A549 (cell line): ENCODE data around the gene OSGIN1. TPM values are rescaled to one million over a fixed set of nuclear protein-coding genes. Genes with fewer than 3 reads are reported as not detected.

Experiments
- ATAC-seq, 2 experiments: fragments of 200-7000 bp in 1 of 2; fragments of >200 bp in 1 of 2; cut with Nextera tagmentation in 1 of 2; cut with Tn5 transposase in 1 of 2; 3 replicates each; pipeline versions ENCODE4 v1.8.0 to v1.9.1; 2018 to 2020; ENCODE audit warnings: mild to moderate bottlenecking in 1 of 2, moderate library complexity in 1 of 2
- CTCF ChIA-PET: fragments of 300-600 bp; sonication (Branson Sonifier 250); formaldehyde crosslinking; extraction: SDS; loops from one replicate; lab custom pipeline; 2021; ENCODE audit warnings: antibody characterized with exemption, inconsistent platforms; lab: Yijun Ruan, JAX
- POLR2A ChIA-PET: fragments of 350-600 bp; formaldehyde crosslinking; extraction: SDS; loops from one replicate; lab custom pipeline; 2021; ENCODE audit warnings: antibody characterized with exemption, inconsistent platforms; lab: Yijun Ruan, JAX
- DNase-seq, 2 experiments: peaks; one replicate each; pipeline versions ENCODE4 v3.0.0 to v3.0.0-alpha.2; 2011 to 2016; ENCODE audit warnings: low read depth in 1 of 2, low spot score in 1 of 2
- FAIRE-seq: peaks from 2 replicates; lab custom pipeline; 2011; peaks lifted over from hg19 to GRCh38; lab: Jason Lieb, UNC
- H3K27ac ChIP-seq, 2 experiments: fragments of >200 bp; sonication (Bioruptor Twin); formaldehyde crosslinking; 3 replicates each; pipeline ENCODE4 v1.5.1; 2016 to 2017
- H3K4me1 ChIP-seq: fragments of >200 bp; sonication (Bioruptor Twin); formaldehyde crosslinking; 3 replicates; pipeline ENCODE4 v1.6.1; 2016
- H3K4me2 ChIP-seq: fragments of >200 bp; sonication (Bioruptor Twin); formaldehyde crosslinking; 3 replicates; pipeline ENCODE4 v1.6.1; 2016
- H3K4me3 ChIP-seq: fragments of >200 bp; sonication (Bioruptor Twin); formaldehyde crosslinking; 3 replicates; pipeline ENCODE4 v1.5.1; 2016
- H3K9me3 ChIP-seq: fragments of >200 bp; sonication (Bioruptor Twin); formaldehyde crosslinking; 3 replicates; pipeline ENCODE4 v1.6.1; 2016
- EHMT2 ChIP-seq: fragments of 200-600 bp; sonication (generic); IDR thresholded peaks from 2 replicates; pipeline ENCODE4 v1.6.1; 2016; ENCODE audit warnings: antibody characterized with exemption, low read depth, mild to moderate bottlenecking, moderate library complexity
- ESRRA ChIP-seq: fragments of 150-350 bp; IDR thresholded peaks from 2 replicates; pipeline ENCODE4 v1.6.1; 2014; ENCODE audit warnings: mild to moderate bottlenecking, low read length, borderline replicate concordance
- FOSL2 ChIP-seq, 2 experiments: fragments of 450-650 bp in 1 of 2; fragments of >200 bp in 1 of 2; sonication (Bioruptor Twin) in 1 of 2; formaldehyde crosslinking; IDR thresholded peaks; 2 replicates each; pipeline versions ENCODE4 v1.5.0 to v1.6.1; 2016 to 2020; ENCODE audit warnings: mild to moderate bottlenecking in 1 of 2, moderate library complexity in 1 of 2
- JUN ChIP-seq, 2 experiments: fragments of >200 bp; sonication (Bioruptor Twin); formaldehyde crosslinking; IDR thresholded peaks; 2 replicates in 1 of 2; 3 replicates in 1 of 2; pipeline ENCODE4 v1.6.1; 2016 to 2017
- POLR2A ChIP-seq: IDR thresholded peaks from 2 replicates; pipeline ENCODE4 v1.6.1; 2012; ENCODE audit warnings: mild to moderate bottlenecking, low read length
- POLR2AphosphoS2 ChIP-seq: conservative IDR thresholded peaks from 2 replicates; pipeline ENCODE4 v1.6.1; 2012; ENCODE audit warnings: low read length, improper control_type of control experiment, inconsistent platforms
- RAD21 ChIP-seq, 2 experiments: fragments of >200 bp in 1 of 2; sonication (Bioruptor Twin) in 1 of 2; formaldehyde crosslinking in 1 of 2; IDR thresholded peaks in 1 of 2; conservative IDR thresholded peaks in 1 of 2; 2 replicates in 1 of 2; 3 replicates in 1 of 2; pipeline ENCODE4 v1.6.1; 2012 to 2018; ENCODE audit warnings: inconsistent platforms in 1 of 2
- RARB ChIP-seq: fragments of 250-450 bp; sonication (Bioruptor Pico); IDR thresholded peaks from 2 replicates; pipeline ENCODE4 v1.8.0; 2021; ENCODE audit warnings: mild to moderate bottlenecking, moderate library complexity
- SMC3 ChIP-seq: fragments of >200 bp; sonication (Bioruptor Twin); formaldehyde crosslinking; IDR thresholded peaks from 3 replicates; pipeline ENCODE4 v1.6.1; 2018; ENCODE audit warnings: inconsistent platforms
- SREBF2 ChIP-seq: fragments of 450-650 bp; IDR thresholded peaks from 2 replicates; pipeline ENCODE4 v1.6.1; 2014; ENCODE audit warnings: mild to moderate bottlenecking, moderate library complexity
- ZFP36 ChIP-seq: fragments of 450-650 bp; IDR thresholded peaks from 2 replicates; pipeline ENCODE4 v1.6.1; 2014; ENCODE audit warnings: borderline replicate concordance; ENCODE audit not compliant: partially characterized antibody
- ZSCAN20 ChIP-seq: fragments of 250-450 bp; sonication (Bioruptor Pico); IDR thresholded peaks from 2 replicates; pipeline ENCODE4 v1.8.0; 2022; ENCODE audit warnings: mild to moderate bottlenecking, moderate library complexity
- WGBS: methylation state at CpG from one replicate; pipeline ENCODE4 v1.1.6; 2017; ENCODE audit errors: missing lambda C conversion rate; 5-methylcytosine and 5-hydroxymethylcytosine counted together
- polyA plus RNA-seq, 4 experiments: library from polyadenylated mRNA; depleted of rRNA in 3 of 4; stranded (reverse); fragments of >200 nt; fragmentation: RNase III in 1 of 4; extraction: RNeasy Plus Mini Kit Qiagen cat#74134 plus additional on column Dnase treatment in 1 of 4; gene quantifications; 2 replicates in 3 of 4; 3 replicates in 1 of 4; pipeline ENCODE4 v1.2.3, GENCODE V29; 2011 to 2017
- TF ChIP-seq, protein P1 (sequence below): IDR thresholded peaks from 2 replicates; pipeline ENCODE4 v1.6.1; 2012
- TF ChIP-seq, protein P2 (sequence below): fragments of >200 bp; sonication (Bioruptor Twin); formaldehyde crosslinking; IDR thresholded peaks from 3 replicates; pipeline ENCODE4 v1.5.1; 2016
- TF ChIP-seq, protein P3 (sequence below): fragments of 150-350 bp; IDR thresholded peaks from 2 replicates; pipeline ENCODE4 v1.6.1; 2014; ENCODE audit warnings: low read depth, mild to moderate bottlenecking, low read length

The OSGIN1 gene
- polyA plus RNA-seq, 2 of the 4 experiments (the other 2 are of a cell fraction) = 25.9 to 37.6 TPM

DNA sequence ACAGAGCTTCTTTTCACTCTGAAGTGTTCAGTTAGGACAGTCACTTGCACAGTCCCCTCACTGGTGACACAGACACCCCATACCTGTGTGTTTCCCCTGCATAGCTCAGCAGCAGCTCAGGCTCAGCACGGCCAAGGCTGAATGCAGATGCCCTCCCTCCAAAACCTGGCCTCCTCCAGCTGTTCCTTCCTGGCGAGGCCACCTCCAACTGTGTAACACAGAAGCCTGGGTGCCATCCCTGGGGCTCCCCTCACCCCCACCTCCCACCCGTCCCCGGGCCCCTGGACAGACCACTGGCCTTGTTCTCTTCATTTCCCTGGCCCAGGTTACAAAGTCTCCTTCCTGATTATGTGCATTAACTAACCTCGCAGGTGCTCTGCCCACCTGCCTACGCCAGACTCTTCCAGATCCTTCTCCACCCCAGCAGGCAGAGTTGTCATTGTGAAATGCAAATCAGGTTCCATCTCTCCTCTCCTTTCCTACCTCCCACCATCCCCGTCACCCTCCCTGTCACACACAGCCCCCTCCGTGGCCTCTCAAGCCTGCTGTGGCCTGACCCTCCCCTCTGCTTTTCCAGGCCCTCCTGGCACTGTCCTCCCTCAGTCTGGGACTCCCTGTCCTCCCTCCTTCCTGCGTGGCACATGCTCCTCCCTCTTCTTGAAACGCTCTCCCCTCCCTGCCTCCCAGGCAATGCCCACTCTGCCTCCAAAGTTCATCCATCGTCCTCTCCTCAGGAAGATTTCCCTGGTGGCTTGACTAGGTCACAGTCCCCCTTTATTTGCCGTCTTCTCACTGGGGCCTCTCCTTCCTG is 27.7 kb upstream of the OSGIN1 start:
- ATAC-seq (no peak), DNase-seq (no peak), FAIRE-seq (no peak)
- CTCF ChIA-PET = interaction anchor here (0.9 to 17.0 kb wide), 14 partner anchors 8 to 159 kb away, joined by 3 to 175 read pairs (median 9); partner anchors contain the start of gene OSGIN1
- Histone ChIP-seq H3K4me1 (peaks cover 6% of the 10 kb centered on the region), H3K4me3 (no peak overlapping the region), H3K4me2 (no peak overlapping the region), H3K27ac (no peak overlapping the region), H3K9me3 (no peaks in the 10 kb centered on the region)
- no peak for TF ChIP-seq EHMT2
- WGBS = 79% methylated on average over 10 of the region's 12 CpGs
- POLR2A ChIA-PET = no interaction called here

DNA sequence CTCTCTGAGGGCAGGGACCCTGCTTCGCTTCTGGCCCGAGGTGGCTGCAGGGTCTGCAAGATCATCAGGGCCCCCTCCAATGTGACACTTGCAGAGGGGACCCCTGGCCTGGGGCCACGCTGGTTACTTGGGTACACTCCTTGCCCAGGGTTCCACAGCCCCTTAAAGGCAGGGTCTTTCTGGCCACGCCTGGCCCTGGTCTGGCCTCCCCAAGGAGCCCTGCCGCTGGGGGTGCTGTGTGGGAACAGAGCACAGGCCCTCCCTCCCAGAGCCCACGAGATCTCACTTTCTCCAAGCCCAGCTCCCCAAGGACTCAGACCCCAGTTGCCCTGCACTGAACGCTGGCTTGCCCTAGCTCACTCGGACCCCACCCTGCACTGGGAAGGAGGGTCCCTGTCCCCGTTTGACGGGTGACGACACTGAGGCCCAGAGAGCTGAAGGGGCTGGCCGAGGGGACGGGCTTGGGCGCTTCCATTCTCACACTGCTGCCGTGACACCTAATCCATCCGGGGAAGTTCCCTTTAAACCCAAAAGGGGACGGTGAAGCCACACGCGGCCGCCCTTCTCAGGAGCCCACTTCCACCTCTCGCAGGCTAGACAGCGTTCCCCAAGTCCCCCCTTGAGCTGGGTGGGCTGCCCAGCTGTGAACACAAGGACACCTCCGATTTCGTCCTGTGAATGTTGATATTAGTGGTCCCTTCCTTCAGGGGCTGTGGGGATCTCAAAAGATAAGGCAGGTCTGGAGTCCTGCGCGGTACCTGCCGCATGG is 26.9 kb upstream of the OSGIN1 start:
- H3K4me1 ChIP-seq = peaks cover 6% of the 10 kb centered on the region
- no peak for FAIRE-seq
- CTCF ChIA-PET = interaction anchor here (0.9 to 17.0 kb wide), 20 partner anchors 9 to 158 kb away, joined by 3 to 175 read pairs (median 5); partner anchors contain the start of gene OSGIN1
- TF ChIP-seq RARB (no peak), ZFP36 (no peak)
- TF ChIP-seq, all 56 proteins: peak for 0
- Histone ChIP-seq H3K27ac (peak overlapping the region in 1 of 2 experiments; percentile 36; a peak in 1 of 6 replicates), H3K9me3 (no peaks in the 10 kb centered on the region), H3K4me3 (no peak overlapping the region), H3K4me2 (peak overlapping the region; percentile 90)
- POLR2A ChIA-PET = interaction anchor here (1.1 kb wide), 1 partner anchor 27 kb away, joined by 6 read pairs; the partner anchor contains the start of gene OSGIN1
- peak in 1 of 2 experiments; percentile 27; a peak in 3 of 6 replicates for ATAC-seq
- DNase-seq = no peak
- 45% methylated on average over 19 of the region's 27 CpGs for WGBS

DNA sequence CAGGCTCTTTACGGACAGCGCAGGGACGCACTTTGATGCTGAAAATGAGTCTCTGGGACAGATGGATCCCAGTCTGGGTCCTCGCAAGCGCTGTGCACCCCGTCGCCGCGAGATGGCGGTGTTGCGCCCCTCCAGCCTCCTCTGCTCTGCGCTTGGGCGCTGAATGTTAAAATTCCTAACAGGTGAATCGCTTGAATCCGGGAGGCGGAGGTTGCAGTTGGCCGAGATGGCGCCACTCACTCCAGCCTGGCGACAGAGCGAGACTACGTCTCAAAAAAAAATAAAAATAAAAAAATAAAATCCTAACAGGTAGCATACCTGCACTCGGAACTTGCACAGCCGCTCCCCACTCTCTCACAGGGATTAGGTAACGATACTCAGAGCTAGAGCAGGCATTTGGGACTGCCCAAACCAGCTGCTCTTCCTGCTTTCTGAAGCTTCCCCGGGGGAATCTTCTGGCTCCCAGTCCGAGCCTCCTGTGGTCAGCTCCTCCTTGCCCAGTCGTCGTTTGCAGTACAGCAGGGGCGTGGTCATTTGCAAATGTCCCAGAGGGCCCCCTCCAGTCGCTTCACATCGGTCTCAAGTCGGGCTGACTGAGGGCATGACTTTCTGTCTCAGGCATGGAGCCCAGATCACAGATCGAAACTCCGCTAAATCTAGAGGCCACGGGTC is 26.2 kb upstream of the OSGIN1 start:
- ATAC-seq (peak; percentile 80 to 94), DNase-seq (peak; percentile 81 to 89), FAIRE-seq (peak; percentile 86)
- Histone ChIP-seq H3K4me3 (peak overlapping the region; percentile 42), H3K27ac (peak overlapping the region; percentile 75 to 86), H3K4me1 (peaks cover 6% of the 10 kb centered on the region), H3K9me3 (no peaks in the 10 kb centered on the region), H3K4me2 (peak overlapping the region; percentile 90)
- ChIA-PET POLR2A (interaction anchor here (0.5 to 1.1 kb wide), 3 partner anchors 27 to 189 kb away, joined by 3 to 6 read pairs (median 4); partner anchors contain the start of gene OSGIN1), CTCF (interaction anchor here (0.6 to 17.0 kb wide), 28 partner anchors 10 to 158 kb away, joined by 3 to 175 read pairs (median 5); partner anchors contain the start of genes OSGIN1 and SLC38A8)
- TF ChIP-seq FOSL2 (IDR thresholded peaks at IDR 0.05) (no peak), FOSL2 (CRISPR knock-in tag; IDR thresholded peaks at IDR 0.05) (peak; percentile 73), RAD21 (conservative IDR thresholded peaks at IDR 0.05 in 1 of 2, IDR thresholded peaks at IDR 0.05 in 1 of 2) (peak; percentile 80 to 86), POLR2A (no peak), ESRRA (no peak), RARB (no peak), SREBF2 (no peak), JUN (IDR thresholded peaks at IDR 0.05) (0 out of 5 replicates have a peak, but pooled peaks of 1 of the 2 experiments have one; percentile 38), EHMT2 (no peak), ZSCAN20 (CRISPR knock-in tag) (no peak), POLR2AphosphoS2 (no peak), SMC3 (peak; percentile 77)
- TF ChIP-seq, protein P1, sequence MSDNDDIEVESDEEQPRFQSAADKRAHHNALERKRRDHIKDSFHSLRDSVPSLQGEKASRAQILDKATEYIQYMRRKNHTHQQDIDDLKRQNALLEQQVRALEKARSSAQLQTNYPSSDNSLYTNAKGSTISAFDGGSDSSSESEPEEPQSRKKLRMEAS = peak; percentile 37; the same call in 1 of the 2 replicates
- TF ChIP-seq, protein P2, sequence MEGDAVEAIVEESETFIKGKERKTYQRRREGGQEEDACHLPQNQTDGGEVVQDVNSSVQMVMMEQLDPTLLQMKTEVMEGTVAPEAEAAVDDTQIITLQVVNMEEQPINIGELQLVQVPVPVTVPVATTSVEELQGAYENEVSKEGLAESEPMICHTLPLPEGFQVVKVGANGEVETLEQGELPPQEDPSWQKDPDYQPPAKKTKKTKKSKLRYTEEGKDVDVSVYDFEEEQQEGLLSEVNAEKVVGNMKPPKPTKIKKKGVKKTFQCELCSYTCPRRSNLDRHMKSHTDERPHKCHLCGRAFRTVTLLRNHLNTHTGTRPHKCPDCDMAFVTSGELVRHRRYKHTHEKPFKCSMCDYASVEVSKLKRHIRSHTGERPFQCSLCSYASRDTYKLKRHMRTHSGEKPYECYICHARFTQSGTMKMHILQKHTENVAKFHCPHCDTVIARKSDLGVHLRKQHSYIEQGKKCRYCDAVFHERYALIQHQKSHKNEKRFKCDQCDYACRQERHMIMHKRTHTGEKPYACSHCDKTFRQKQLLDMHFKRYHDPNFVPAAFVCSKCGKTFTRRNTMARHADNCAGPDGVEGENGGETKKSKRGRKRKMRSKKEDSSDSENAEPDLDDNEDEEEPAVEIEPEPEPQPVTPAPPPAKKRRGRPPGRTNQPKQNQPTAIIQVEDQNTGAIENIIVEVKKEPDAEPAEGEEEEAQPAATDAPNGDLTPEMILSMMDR = peak; percentile 91
- TF ChIP-seq, protein P3, sequence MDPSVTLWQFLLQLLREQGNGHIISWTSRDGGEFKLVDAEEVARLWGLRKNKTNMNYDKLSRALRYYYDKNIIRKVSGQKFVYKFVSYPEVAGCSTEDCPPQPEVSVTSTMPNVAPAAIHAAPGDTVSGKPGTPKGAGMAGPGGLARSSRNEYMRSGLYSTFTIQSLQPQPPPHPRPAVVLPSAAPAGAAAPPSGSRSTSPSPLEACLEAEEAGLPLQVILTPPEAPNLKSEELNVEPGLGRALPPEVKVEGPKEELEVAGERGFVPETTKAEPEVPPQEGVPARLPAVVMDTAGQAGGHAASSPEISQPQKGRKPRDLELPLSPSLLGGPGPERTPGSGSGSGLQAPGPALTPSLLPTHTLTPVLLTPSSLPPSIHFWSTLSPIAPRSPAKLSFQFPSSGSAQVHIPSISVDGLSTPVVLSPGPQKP = no peak
- 6% methylated on average over 35 of the region's 35 CpGs for WGBS
